ENCODE results near the gene SH3BGR.

GRCh38 chr21:39499156-39499555 lies 47.4 kb downstream of the SH3BGR start:
- TF ChIP-seq ZNF274 (IDR thresholded peaks at IDR 0.05; ENCODE audit: borderline replicate concordance, extremely low read depth, low read length) (no peak), PHF8 (conservative IDR thresholded peaks at IDR 0.05; ENCODE audit: low read depth, low read length) (no peak), TBP (IDR thresholded peaks at IDR 0.05; ENCODE audit: low read depth, low read length) (no peak)
- TF ChIP-seq, protein P1, sequence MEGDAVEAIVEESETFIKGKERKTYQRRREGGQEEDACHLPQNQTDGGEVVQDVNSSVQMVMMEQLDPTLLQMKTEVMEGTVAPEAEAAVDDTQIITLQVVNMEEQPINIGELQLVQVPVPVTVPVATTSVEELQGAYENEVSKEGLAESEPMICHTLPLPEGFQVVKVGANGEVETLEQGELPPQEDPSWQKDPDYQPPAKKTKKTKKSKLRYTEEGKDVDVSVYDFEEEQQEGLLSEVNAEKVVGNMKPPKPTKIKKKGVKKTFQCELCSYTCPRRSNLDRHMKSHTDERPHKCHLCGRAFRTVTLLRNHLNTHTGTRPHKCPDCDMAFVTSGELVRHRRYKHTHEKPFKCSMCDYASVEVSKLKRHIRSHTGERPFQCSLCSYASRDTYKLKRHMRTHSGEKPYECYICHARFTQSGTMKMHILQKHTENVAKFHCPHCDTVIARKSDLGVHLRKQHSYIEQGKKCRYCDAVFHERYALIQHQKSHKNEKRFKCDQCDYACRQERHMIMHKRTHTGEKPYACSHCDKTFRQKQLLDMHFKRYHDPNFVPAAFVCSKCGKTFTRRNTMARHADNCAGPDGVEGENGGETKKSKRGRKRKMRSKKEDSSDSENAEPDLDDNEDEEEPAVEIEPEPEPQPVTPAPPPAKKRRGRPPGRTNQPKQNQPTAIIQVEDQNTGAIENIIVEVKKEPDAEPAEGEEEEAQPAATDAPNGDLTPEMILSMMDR (IDR thresholded peaks at IDR 0.05; ENCODE audit: control extremely low read depth in 1 of 3, insufficient read depth in 1 of 3, low read depth in 1 of 3, low read length in 3 of 3): no peak
